Ovary (tissue), 3 donors: ENCODE data around the gene CCDC150.

Experiments used
- CTCF ChIP-seq, 3 donors: fragments of 450-650 bp in 2 of 3; fragments of 200-600 bp in 1 of 3; IDR thresholded peaks; one replicate each; pipeline versions ENCODE4 v1.5.1 to v1.8.0; 2016 to 2022; ENCODE audit warnings: antibody characterized with exemption in 3 of 3, mild to moderate bottlenecking in 1 of 3
- EP300 ChIP-seq: sonication (generic); formaldehyde crosslinking; IDR thresholded peaks from one replicate; pipeline ENCODE4 v1.6.1; 2017; ENCODE audit warnings: antibody characterized with exemption
- POLR2A ChIP-seq: fragments of 450-650 bp; IDR thresholded peaks from one replicate; pipeline ENCODE4 v1.6.1; 2017; ENCODE audit warnings: antibody characterized with exemption, mild to moderate bottlenecking, moderate library complexity
- donor health status: DM: no; HTN: no; CAD: no.

GRCh38 chr2:196604196-196604595 is 35.3 kb upstream of the CCDC150 start:
- TF ChIP-seq CTCF (IDR thresholded peaks at IDR 0.05) (no peak), EP300 (no peak), POLR2A (no peak)
